ENCODE measurements around the gene LIMS2. TPM values are rescaled to one million over a fixed set of nuclear protein-coding genes. Genes with fewer than 3 reads are reported as not detected.

Gene LIMS2
- total RNA-seq, 1 experiment from 2014 or later = 9.0 TPM

DNA sequence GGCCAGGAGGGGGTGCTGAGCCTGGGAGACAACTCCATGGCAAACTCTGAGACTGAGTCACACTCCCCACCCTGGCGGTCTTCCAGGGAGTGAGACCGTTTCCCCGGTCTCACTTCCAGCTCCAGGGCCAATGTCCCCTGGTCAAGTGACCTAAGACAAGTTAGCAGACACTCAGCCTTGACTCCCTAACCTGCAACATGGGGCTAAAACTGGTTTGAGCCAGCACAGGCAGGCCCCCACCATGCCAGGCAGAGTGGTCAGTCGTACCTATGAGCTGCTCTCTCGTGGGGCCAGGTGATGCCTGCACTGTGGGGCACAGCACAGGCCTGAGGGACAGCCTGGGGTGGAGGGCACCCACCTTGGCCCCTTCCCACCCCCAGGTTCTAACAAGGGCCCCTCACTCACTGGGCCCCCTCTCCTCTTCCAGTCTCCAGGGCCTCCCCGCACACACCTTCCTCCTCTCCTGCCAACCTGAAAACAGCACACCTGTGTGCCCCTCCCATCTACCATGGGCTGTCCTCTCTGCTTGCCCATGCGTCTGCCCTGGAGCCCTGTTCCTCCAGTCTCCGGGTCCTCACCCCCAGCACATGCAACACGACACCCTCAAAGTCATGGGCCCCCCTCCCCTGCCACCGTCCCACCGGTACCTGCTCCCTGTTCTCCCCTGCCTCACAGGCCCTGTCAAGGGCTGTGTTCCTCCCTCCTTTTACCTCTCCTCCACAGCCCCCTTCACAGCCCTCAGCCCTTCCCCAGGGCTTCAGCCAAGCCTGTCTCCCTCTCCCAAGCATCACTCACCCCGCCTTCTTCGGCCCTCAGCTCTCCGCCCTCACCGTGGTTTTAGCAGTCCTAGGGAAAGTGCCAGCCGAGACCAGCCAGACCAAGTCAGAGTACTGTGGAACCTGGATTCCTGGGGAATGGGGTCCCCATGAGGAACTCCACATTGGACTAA lies 27.8 kb downstream of the LIMS2 start:
- Histone ChIP-seq H3K4me1 (replicated peaks) (peaks cover 28% of the 10 kb centered on the region), H3K9me3 (replicated peaks) (no peaks in the 10 kb centered on the region), H3K4me3 (no peak overlapping the region), H3K27me3 (replicated peaks) (no peaks in the 10 kb centered on the region), H3K36me3 (no peaks in the 10 kb centered on the region), H3K27ac (no peak overlapping the region)
- no peak for DNase-seq (ENCODE audit: low read depth in 1 of 2, low spot score in 2 of 2)

DNA sequence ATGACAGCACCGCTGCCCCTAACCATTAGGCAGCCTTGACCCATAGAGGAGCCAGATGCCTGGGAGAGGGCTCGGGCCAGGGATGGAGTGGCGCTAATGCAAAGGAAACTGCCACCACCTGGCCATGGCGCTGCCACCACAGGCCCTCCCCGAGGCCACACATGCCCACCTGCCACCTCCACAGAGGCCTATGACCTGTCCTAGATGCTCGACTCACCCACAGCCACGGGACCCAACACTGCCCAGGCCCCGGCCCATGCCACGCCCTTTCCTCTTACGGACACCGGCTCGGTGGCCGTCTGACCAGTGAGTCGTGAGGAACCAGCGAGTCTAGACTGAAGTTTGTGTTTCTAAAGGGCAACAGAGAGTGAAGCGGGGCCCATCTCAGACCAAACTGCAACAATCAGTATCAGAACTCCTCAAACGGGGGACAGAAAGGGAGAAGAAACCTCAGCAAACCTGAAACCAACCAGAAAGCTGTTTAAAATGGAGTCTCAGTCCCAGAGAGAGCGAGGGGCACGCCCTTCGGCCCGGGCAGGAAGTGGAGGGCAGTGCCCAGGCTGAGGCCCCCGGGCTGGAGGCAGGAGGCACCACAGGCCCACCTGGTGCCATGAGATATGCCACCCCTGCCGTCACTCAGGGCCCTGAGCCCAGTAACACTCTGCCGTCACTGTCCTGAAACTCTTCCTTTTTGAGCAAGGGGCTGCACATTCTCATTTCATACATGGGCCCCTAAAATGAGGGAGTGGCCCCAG lies 28.7 kb downstream of the LIMS2 start:
- DNase-seq (ENCODE audit: low read depth in 1 of 2, low spot score in 2 of 2) = no peak
- Histone ChIP-seq H3K27me3 (replicated peaks) (no peaks in the 10 kb centered on the region), H3K36me3 (no peaks in the 10 kb centered on the region), H3K9me3 (replicated peaks) (no peaks in the 10 kb centered on the region), H3K4me1 (replicated peaks) (peaks cover 28% of the 10 kb centered on the region), H3K27ac (no peak overlapping the region), H3K4me3 (no peak overlapping the region)

GRCh38 chr2:127645395-127646291 lies 29.7 kb downstream of the LIMS2 start, which contains the start of gene GPR17:
GPR17 (plus strand) TSS chr2:127646153; CDS start chr2:127650736, 4,583 bp downstream.
- no peaks in the 10 kb centered on the region for H3K36me3 ChIP-seq
- H3K4me1 ChIP-seq (replicated peaks) = peaks cover 28% of the 10 kb centered on the region
- no peak within 1 kb of the TSS for H3K27ac ChIP-seq
- no peak within 1 kb of the TSS for H3K4me3 ChIP-seq
- H3K27me3 ChIP-seq (replicated peaks) = no peaks in the 10 kb centered on the region
- no peaks in the 10 kb centered on the region for H3K9me3 ChIP-seq (replicated peaks)
- no peak for DNase-seq (ENCODE audit: low read depth in 1 of 2, low spot score in 2 of 2)

DNA sequence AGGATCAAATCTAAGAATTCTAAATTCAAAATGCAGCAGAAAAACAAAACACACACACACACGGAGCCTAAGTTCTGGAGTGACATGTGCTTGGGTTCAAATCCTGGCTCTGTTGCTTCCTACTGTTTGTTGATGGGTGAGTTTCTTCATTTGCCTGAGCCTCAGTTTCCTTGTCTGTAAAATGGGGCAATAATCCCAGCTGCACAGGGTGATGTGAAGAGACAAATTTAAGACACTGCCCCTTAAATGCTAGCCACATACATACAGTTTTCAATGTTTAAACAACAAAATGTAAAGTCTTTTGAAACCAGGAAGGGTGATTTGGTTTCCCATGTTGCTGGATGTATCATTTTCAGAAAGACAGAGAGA lies 30.3 kb downstream of the LIMS2 start:
- no peaks in the 10 kb centered on the region for H3K27me3 ChIP-seq (replicated peaks)
- H3K4me3 ChIP-seq = no peak overlapping the region
- H3K9me3 ChIP-seq (replicated peaks) = no peaks in the 10 kb centered on the region
- H3K4me1 ChIP-seq (replicated peaks) = peaks cover 28% of the 10 kb centered on the region
- no peak overlapping the region for H3K27ac ChIP-seq
- no peaks in the 10 kb centered on the region for H3K36me3 ChIP-seq
- no peak for DNase-seq (ENCODE audit: low read depth in 1 of 2, low spot score in 2 of 2)

DNA sequence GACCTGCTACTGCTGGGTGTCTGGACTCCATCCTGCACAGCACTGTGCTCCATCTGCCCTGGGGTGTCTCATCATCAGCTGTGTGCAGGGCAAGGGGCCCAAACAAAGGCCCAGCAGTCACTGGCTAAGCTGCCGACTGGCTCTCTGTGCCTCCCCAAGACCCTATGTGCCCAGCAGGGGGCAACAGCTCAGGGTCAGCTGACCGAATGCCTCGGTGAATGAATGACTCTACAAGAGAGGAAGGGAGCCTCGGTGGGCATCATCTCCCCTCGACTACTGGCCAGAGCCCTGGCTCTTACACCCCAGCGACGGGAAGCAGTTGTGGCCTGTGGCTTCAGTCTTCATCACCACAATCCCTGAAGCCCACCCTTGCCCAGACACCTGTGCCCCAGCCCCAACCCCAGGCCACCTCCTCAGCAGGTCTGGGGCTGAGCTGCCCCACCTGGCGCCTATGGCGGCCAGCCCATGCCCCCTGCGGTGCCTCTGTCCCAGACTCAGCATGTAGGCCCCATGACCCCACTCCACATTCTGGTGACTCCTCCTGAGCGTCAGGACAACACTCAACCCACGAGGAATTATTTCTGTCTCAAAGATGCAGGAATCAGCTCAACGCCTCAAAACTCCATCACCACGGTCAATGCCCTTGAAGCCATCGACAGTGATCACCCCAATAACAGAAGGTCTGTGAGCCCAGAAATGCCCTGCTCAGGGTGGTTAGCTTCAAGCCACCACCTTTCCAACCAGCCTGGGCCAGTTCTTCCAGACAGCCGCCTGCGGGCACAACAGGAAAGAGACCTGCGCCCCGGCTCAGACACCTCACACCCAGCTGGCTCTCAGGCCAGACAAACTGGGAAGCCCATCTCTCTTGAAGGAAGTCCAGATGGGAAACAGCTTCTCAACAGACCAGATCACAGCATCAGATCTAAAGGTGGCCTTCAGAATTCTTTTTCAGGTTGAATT lies 31.0 kb downstream of the LIMS2 start:
- peaks cover 24% of the 10 kb centered on the region for H3K4me1 ChIP-seq (replicated peaks)
- H3K27me3 ChIP-seq (replicated peaks) = no peaks in the 10 kb centered on the region
- DNase-seq (ENCODE audit: low read depth in 1 of 2, low spot score in 2 of 2) = no peak
- H3K4me3 ChIP-seq = no peak overlapping the region
- no peak overlapping the region for H3K27ac ChIP-seq
- no peaks in the 10 kb centered on the region for H3K36me3 ChIP-seq
- H3K9me3 ChIP-seq (replicated peaks) = no peaks in the 10 kb centered on the region

DNA sequence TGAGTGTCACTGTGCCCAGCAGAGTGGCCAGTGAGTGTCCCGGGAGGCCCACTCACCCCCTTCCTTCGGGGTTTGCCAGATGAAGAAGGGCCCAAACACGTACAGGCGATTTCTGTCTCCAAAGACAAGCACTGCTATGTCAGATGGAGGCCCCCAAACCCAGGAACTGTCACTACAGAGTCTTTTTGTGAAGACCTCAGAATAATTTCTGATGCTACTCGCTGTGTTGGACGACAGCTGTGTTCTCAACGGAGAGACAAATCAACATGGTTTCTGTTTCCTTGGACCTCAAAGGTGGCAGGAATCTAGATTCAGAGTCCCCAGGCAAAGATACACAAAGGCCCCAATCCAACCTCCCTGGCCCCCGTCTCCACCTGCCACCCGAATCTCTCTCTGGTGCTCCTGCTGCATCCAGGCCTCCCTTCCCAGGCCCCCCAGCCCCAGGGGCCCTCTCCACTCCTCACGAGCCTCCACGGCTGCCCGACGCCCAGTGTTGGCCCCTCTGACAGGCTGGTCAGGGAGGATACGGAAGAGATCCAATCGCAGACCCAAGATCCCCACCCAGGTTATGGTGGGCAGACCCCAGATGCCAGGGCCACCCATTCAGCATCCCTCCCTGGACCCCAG lies 31.8 kb downstream of the LIMS2 start:
- H3K4me3 ChIP-seq = no peak overlapping the region
- no peak for DNase-seq (ENCODE audit: low read depth in 1 of 2, low spot score in 2 of 2)
- peaks cover 24% of the 10 kb centered on the region for H3K4me1 ChIP-seq (replicated peaks)
- no peaks in the 10 kb centered on the region for H3K27me3 ChIP-seq (replicated peaks)
- H3K36me3 ChIP-seq = peaks cover 2% of the 10 kb centered on the region; the same call in 1 of the 2 replicates
- no peak overlapping the region for H3K27ac ChIP-seq
- no peaks in the 10 kb centered on the region for H3K9me3 ChIP-seq (replicated peaks)

DNA sequence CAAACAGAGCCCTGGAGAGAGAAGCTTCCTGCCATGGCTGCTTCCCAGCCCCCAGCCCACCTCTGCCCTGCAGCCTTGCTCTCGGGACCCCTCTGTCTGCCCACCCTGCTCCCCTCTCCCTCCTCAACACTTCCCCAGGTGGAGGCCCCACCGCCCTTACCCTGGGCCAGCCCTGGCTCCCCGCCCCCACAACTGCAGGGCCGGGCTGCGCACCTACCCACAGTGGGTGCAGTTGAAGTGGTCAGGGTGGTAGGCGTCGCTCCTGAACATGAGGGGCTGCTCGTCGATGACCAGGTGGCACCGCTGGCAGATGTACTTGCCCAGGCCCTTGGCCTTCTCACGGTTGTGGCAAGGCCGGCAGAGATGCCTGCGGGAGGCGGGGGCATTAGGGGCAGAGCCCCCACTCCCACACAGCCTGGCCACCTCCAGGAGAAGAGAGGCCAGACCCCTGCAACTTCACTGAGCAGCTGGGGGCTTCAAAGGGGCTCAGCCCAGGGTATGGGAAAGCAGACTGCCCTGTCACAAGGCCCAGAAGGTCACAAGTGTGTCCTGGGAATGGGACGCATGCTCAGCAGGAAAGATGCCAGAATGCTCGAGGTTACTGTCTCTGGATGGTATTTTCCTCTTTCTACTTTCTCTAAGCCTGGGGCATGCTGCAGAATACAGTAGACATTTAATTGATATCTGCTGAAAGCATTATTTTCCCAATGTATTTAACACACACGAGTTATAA lies 32.5 kb downstream of the LIMS2 start:
- Histone ChIP-seq H3K4me1 (replicated peaks) (peaks cover 24% of the 10 kb centered on the region), H3K9me3 (replicated peaks) (no peaks in the 10 kb centered on the region), H3K36me3 (peaks cover 4% of the 10 kb centered on the region; the same call in 1 of the 2 replicates), H3K4me3 (no peak overlapping the region), H3K27me3 (replicated peaks) (no peaks in the 10 kb centered on the region), H3K27ac (no peak overlapping the region)
- DNase-seq (ENCODE audit: low read depth in 1 of 2, low spot score in 2 of 2) = no peak

GRCh38 chr2:127641846-127642507 lies 33.4 kb downstream of the LIMS2 start:
- H3K27me3 ChIP-seq (replicated peaks) = no peaks in the 10 kb centered on the region
- DNase-seq (ENCODE audit: low read depth in 1 of 2, low spot score in 2 of 2) = no peak
- no peak overlapping the region for H3K27ac ChIP-seq
- H3K4me1 ChIP-seq (replicated peaks) = peaks cover 26% of the 10 kb centered on the region
- peaks cover 4% of the 10 kb centered on the region; the same call in 1 of the 2 replicates for H3K36me3 ChIP-seq
- no peak overlapping the region for H3K4me3 ChIP-seq
- H3K9me3 ChIP-seq (replicated peaks) = no peaks in the 10 kb centered on the region

DNA sequence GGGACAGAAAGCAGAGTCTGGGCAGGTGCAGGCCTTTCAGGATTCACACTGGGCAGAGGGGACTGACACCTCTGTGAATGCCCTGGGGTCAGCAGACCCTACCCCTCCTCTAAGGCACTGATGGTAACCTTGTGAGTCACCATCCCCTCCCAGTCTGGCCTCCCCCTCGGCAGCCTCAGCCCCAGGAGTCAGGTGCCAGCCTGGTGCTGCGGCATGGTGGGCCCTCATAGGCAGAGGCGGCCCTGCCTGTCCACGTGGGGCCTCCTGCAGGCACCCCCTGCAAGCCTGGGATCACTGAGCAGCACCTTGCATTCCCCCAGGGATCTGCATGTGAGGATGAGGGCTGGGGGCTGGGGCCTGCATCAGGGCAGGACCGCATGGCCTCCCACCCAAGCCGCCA lies 34.2 kb downstream of the LIMS2 start:
- H3K36me3 ChIP-seq = peaks cover 4% of the 10 kb centered on the region; the same call in 1 of the 2 replicates
- no peaks in the 10 kb centered on the region for H3K27me3 ChIP-seq (replicated peaks)
- H3K27ac ChIP-seq = no peak overlapping the region
- H3K9me3 ChIP-seq (replicated peaks) = no peaks in the 10 kb centered on the region
- DNase-seq (ENCODE audit: low read depth in 1 of 2, low spot score in 2 of 2) = no peak
- peaks cover 20% of the 10 kb centered on the region for H3K4me1 ChIP-seq (replicated peaks)
- H3K4me3 ChIP-seq = no peak overlapping the region

DNA sequence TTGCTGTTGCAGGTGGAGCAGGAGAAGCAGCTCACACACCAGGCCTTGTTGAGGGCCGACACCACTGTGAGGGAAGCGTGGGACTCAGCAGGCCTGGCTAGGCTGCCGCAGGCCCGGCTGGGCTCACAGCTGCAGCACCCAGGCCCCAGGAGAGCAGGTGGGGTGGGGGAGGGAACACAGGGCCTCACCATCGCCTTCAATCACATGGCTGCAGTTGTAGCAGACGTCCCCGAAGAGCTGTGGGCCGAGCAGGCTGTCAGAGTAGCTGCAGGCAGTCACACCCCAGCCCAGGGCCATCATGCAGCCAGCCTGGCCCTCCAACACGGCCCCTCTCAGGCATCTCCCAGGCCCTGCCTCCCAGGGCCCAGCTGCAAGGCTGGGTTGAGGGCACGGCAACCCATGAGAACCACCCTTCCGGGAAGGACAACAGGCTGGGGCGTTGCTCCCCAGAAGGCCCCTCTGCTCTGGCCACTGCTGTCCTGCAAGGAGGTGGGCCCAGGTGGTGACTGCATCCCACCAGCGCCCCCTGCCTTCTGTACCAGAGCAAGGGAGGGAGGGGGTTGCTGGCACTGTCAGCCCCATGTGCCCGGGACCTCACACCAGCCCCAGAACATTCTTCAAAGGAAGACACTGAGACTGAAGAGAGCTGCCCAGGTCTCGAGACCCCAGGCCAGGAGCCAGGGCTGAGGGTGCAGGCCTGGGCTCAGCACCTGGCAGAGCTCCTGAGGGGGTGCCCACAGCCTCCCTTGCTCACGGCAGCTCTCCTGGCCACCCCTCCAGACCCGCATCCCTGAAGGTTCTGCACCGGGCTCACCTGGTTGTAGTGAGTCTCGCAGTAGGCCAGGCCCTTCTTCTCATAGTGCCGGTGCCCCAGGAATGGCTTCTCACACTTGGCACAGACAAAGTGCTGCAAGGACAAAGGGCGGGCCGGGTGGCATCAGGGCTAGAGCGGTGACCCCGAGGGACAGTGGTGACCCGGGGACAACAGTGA lies 35.0 kb downstream of the LIMS2 start:
- no peak for DNase-seq (ENCODE audit: low read depth in 1 of 2, low spot score in 2 of 2)
- H3K27me3 ChIP-seq (replicated peaks) = no peaks in the 10 kb centered on the region
- no peaks in the 10 kb centered on the region for H3K9me3 ChIP-seq (replicated peaks)
- peaks cover 6% of the 10 kb centered on the region; the same call in 1 of the 2 replicates for H3K36me3 ChIP-seq
- no peak overlapping the region for H3K27ac ChIP-seq
- H3K4me3 ChIP-seq = no peak overlapping the region
- H3K4me1 ChIP-seq (replicated peaks) = peaks cover 20% of the 10 kb centered on the region
